AG09309 (cell line): ENCODE results near the gene GRID1.

ENCODE experiments used
- DNase-seq: peaks from one replicate; pipeline ENCODE4 v3.0.0-alpha.2; 2010; ENCODE audit warnings: low read depth
- H3K4me3 ChIP-seq: 2 replicates; pipeline ENCODE4 v1.5.1; 2011; ENCODE audit warnings: mild to moderate bottlenecking, low read depth, low read length, moderate library complexity; ENCODE audit not compliant: control insufficient read depth
- TF ChIP-seq, protein P1 (sequence below): IDR thresholded peaks from 2 replicates; pipeline ENCODE4 v1.5.1; 2011; ENCODE audit warnings: mild to moderate bottlenecking, low read depth, low read length, inconsistent platforms; ENCODE audit not compliant: insufficient read depth, control insufficient read depth; ENCODE audit errors: missing control alignments

The GRID1 gene

DNA sequence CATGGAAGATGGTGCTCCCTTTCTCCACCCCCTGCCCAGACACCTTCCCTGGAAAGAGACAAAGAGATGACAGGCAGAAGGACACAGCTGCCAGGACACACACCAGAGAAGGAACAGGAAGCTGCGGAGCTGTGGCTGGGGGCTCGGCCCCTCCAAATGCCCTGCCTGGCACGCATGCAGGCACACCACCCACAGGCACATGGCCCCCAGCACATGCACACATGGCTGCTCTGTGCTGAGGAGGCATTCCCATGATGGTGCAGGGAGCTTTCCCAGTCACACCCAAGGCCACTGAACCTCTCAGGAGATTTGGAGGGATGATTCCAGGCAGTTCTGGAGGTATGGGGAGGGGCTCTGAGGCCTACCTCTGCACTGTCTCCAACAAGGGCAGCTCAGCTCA lies 143.3 kb downstream of the GRID1 start:
- H3K4me3 ChIP-seq: no peak overlapping the region
- no peak for DNase-seq
- TF ChIP-seq, protein P1, sequence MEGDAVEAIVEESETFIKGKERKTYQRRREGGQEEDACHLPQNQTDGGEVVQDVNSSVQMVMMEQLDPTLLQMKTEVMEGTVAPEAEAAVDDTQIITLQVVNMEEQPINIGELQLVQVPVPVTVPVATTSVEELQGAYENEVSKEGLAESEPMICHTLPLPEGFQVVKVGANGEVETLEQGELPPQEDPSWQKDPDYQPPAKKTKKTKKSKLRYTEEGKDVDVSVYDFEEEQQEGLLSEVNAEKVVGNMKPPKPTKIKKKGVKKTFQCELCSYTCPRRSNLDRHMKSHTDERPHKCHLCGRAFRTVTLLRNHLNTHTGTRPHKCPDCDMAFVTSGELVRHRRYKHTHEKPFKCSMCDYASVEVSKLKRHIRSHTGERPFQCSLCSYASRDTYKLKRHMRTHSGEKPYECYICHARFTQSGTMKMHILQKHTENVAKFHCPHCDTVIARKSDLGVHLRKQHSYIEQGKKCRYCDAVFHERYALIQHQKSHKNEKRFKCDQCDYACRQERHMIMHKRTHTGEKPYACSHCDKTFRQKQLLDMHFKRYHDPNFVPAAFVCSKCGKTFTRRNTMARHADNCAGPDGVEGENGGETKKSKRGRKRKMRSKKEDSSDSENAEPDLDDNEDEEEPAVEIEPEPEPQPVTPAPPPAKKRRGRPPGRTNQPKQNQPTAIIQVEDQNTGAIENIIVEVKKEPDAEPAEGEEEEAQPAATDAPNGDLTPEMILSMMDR: no peak

DNA sequence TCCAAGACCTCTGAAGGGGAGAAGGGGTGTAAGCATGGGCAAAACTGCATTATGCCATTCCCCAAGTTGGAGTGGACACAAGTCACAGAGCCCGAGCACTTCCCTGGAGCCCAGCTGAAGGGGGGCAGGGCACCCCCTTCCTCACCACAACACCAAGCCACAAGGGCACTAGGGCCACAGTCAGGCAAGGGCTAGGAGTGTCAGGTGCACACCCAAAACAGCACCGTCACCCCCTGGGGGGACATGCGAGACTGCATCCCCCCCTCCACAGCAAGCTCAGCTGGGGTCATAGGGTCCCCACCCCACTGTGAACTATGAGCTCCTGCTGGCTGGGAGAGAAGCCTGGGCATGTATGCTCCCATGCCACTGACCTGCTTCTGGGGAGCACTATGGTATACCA lies 143.9 kb downstream of the GRID1 start:
- no peak for DNase-seq
- TF ChIP-seq, protein P1: no peak
- H3K4me3 ChIP-seq: no peak overlapping the region

DNA sequence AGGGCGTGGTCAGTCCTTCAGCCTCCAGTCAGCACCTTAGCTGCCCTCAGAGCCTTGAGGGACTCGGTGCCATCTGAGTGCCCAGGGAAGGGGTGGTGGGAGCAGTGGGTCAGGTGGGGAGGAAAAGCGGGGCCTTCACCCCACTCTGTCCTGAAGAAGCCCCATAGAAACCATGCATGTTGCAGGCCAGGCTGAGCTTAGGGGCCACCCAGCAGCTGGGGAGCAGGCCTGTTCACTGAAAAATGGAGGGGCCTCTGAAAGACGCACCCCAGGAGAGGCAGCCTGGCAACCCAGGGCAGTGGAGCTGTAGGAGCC lies 144.3 kb downstream of the GRID1 start:
- no peak for DNase-seq
- H3K4me3 ChIP-seq: no peak overlapping the region
- TF ChIP-seq, protein P1: no peak

DNA sequence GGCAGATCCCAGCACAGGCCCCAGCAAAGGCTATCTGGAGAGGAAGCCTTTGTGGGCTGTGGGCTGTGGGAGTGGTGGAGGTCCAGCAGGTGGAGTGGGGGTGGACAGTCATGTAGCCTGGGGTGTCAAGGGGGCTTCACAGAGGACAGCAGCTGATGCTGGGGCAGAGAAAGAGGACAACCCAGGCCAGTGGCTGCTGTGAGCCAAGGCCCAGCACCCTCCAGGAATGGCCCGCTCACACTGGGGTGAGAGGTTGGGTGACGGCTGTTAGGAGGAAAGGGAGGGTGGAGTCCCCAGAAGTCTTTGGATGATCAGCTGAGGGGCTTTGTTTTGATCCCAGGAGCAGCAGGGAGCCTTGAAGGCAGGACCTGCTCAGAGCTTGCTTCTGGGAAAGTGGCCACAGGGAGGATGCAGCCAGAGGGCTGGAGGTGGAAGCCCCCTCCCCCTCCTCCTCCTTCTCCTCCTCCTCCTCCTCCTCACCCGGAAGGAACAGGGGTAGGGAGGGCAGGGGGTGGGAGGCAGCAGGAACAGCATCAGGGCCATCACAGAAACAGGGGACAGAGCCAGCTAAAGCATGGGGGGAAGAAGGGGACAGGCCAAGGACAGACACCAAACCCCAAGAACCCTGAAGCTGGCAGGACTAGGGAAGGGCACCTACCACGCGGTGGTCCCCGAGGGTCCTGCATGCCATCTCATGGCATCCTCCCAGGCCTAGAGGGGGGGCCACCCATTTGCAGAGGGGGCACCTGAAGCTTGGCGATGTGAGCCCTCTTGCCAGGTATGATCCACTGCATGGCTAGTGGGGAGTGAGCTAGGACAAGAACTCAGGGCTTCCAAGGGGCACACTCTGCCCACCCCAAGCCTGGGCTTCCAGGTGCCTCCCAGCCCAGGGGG lies 144.9 kb downstream of the GRID1 start:
- no peak overlapping the region for H3K4me3 ChIP-seq
- TF ChIP-seq, protein P1: no peak
- DNase-seq: no peak

DNA sequence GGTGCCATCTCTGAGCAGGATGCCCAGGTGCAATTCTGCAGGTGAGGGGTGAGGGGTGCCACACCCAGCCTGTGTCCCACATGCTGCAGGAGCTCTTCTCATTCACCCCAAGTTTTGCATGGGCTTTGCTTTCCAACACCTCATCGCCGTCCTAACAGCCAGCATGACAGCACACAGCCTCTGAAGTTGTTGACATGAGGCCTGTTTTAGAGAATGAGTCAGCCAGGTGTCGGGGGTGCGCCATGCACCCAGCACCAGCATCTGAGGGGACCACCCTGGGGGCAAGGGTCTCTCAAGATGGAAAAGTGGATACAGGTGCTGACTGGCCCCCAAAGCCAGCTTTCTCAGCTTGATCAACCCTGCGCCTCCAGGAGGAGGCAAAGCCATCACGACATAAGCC lies 146.0 kb downstream of the GRID1 start:
- TF ChIP-seq, protein P1: no peak

DNA sequence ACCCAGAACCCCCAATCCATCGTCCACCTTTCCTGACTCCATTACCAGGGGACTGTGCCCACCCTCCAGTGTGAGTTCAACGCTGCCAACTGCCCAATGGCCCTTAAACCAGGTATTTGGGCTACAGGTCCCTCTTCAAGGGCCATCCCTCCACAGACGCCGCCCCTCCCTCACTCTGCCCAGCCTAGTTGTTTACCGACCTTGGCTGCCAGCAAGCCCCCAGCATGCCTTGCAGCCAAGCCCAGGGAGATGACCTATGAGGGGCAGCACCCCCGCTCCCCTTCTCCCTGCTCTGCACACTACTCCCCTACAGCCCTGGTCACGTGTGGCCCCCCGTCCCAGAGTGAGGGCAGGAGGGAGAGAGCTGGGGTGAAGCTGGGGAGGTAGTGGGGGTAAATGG lies 147.3 kb downstream of the GRID1 start:
- H3K4me3 ChIP-seq: no peak overlapping the region
- no peak for DNase-seq
- TF ChIP-seq, protein P1: no peak

More for the DNA sequence above, 146.0 kb downstream of the GRID1 start:
- no peak overlapping the region for H3K4me3 ChIP-seq
- no peak for DNase-seq

DNA sequence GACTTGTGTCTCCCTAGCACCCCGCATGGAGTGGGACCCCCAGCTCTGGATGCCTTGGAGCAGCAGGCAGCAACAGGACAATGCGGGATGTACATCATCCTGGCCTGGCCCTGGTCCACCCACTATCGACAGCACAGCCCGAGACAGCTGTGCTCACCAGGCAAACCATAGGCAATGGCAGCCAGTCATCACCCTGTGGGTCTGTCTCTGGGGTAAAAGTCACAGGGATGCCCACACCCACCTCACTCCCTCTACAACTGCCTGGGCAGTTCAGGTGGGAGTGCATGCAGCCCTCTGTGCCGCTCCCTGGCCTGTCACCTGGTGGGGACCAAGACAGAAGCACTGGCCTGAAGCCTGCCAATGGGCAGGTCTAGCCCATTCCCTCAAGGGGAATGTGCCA lies 147.8 kb downstream of the GRID1 start:
- TF ChIP-seq, protein P1: no peak
- no peak for DNase-seq
- no peak overlapping the region for H3K4me3 ChIP-seq
